K562 (cell line): ENCODE measurements around the gene C6orf62. TPM values are rescaled to one million over a fixed set of nuclear protein-coding genes. Genes with fewer than 3 reads are reported as not detected.

Experiments
- ATAC-seq: fragments of 200-7000 bp; cut with Tn5 transposase; 3 replicates; pipeline ENCODE4 v1.9.1; 2020; ENCODE audit warnings: moderate library complexity
- BruUV-seq: library from RNA; stranded (reverse); fragments of 400-500 nt; replicated peaks from 2 replicates; lab custom pipeline; 2021; lab: Mats Ljungman, UMichigan
- CTCF ChIA-PET: fragments of 300-600 bp; formaldehyde crosslinking; extraction: SDS; loops from one replicate; lab custom pipeline; 2021; ENCODE audit warnings: low intra/inter-chr PET ratio; lab: Yijun Ruan, JAX
- POLR2A ChIA-PET: fragments of 300-600, 350-650 bp; sonication (Branson Sonifier 250); formaldehyde crosslinking; extraction: SDS; loops from one replicate; lab custom pipeline; 2021; ENCODE audit warnings: antibody characterized with exemption, inconsistent platforms; lab: Yijun Ruan, JAX
- DNase-seq, 4 experiments: peaks; one replicate each; pipeline versions ENCODE4 v3.0.0 to v3.0.0-alpha.2; 2011 to 2018; ENCODE audit warnings: low spot score in 3 of 4, mixed read lengths in 3 of 4; ENCODE audit errors: extremely low read depth in 1 of 4
- FAIRE-seq: peaks from 2 replicates; lab custom pipeline; 2011; peaks lifted over from hg19 to GRCh38; lab: Jason Lieb, UNC
- H2AFZ ChIP-seq: 2 replicates; pipeline ENCODE4 v1.6.0; 2011; ENCODE audit warnings: low read depth, low read length, control low read depth, inconsistent platforms
- H3K27ac ChIP-seq: fragments of 200-600 bp; 3 replicates; pipeline ENCODE4 v1.8.0; 2011; ENCODE audit warnings: low read depth, mild to moderate bottlenecking, control low read depth, inconsistent platforms, low read length, moderate library complexity, mixed read lengths; ENCODE audit errors: extremely low read depth
- H3K27me3 ChIP-seq, 2 experiments: fragments of 300-600 bp in 1 of 2; 2 replicates in 1 of 2; 3 replicates in 1 of 2; pipeline versions ENCODE4 v1.6.0 to v1.8.0; 2011; ENCODE audit warnings: inconsistent platforms in 2 of 2, low read length in 2 of 2, mild to moderate bottlenecking in 1 of 2, mixed read lengths in 1 of 2, moderate library complexity in 1 of 2; ENCODE audit not compliant: control insufficient read depth in 2 of 2, insufficient read depth in 2 of 2
- H3K36me3 ChIP-seq: fragments of 300-600 bp; 3 replicates; pipeline ENCODE4 v1.8.0; 2011; ENCODE audit warnings: mild to moderate bottlenecking, low read length, inconsistent platforms; ENCODE audit not compliant: control insufficient read depth, insufficient read depth
- H3K4me1 ChIP-seq, 2 experiments: fragments of 200-600 bp in 1 of 2; replicated peaks in 1 of 2; 2 replicates in 1 of 2; 3 replicates in 1 of 2; pipeline versions ENCODE4 v1.5.1 to v1.8.0; 2011; ENCODE audit warnings: inconsistent platforms in 2 of 2, low read length in 2 of 2, mild to moderate bottlenecking in 1 of 2, mixed read lengths in 1 of 2, moderate library complexity in 1 of 2; ENCODE audit not compliant: control insufficient read depth in 2 of 2, insufficient read depth in 2 of 2
- H3K4me2 ChIP-seq: 2 replicates; pipeline ENCODE4 v1.6.1; 2011; ENCODE audit warnings: low read length, control low read depth, inconsistent platforms, mixed read lengths; ENCODE audit not compliant: insufficient read depth
- H3K4me3 ChIP-seq: fragments of 200-600 bp; sonication (generic), shearing (Covaris generic); 2 replicates; pipeline ENCODE4 v1.5.1; 2016; ENCODE audit warnings: control low read depth, inconsistent platforms
- H3K79me2 ChIP-seq: fragments of 200-600 bp; 3 replicates; pipeline ENCODE4 v1.8.0; 2011; ENCODE audit warnings: low read length, inconsistent platforms; ENCODE audit not compliant: control insufficient read depth, insufficient read depth
- H3K9ac ChIP-seq, 2 experiments: 2 replicates each; pipeline versions ENCODE4 v1.6.0 to v1.6.1; 2011; ENCODE audit warnings: low read depth in 2 of 2, low read length in 2 of 2, control low read depth in 1 of 2, inconsistent platforms in 1 of 2, mild to moderate bottlenecking in 1 of 2, mixed read lengths in 1 of 2; ENCODE audit not compliant: insufficient read depth in 1 of 2
- H3K9me1 ChIP-seq: one replicate; pipeline ENCODE4 v1.6.0; 2011; ENCODE audit warnings: inconsistent platforms, mild to moderate bottlenecking, low read length, moderate library complexity; ENCODE audit not compliant: control insufficient read depth, insufficient read depth
- H3K9me3 ChIP-seq: replicated peaks from 2 replicates; pipeline ENCODE4 v1.5.1; 2011; ENCODE audit warnings: low read depth, low read length, inconsistent platforms; ENCODE audit not compliant: control insufficient read depth, insufficient read depth
- H4K20me1 ChIP-seq: replicated peaks from 2 replicates; pipeline ENCODE4 v1.6.1; 2011; ENCODE audit warnings: low read length, inconsistent platforms, mixed read lengths; ENCODE audit not compliant: control insufficient read depth, insufficient read depth
- ILF3 ChIP-seq: fragments of 450-650 bp; IDR thresholded peaks from 2 replicates; pipeline ENCODE4 v1.6.1; 2018; ENCODE audit warnings: antibody characterized with exemption, mild to moderate bottlenecking, moderate library complexity, borderline replicate concordance
- LCOR ChIP-seq: sonication (generic); formaldehyde crosslinking; IDR thresholded peaks from 2 replicates; pipeline ENCODE4 v1.8.0; 2022; ENCODE audit warnings: mild to moderate bottlenecking, missing genetic modification reagents
- POLR2A ChIP-seq: fragments of 450-650 bp; conservative IDR thresholded peaks from 2 replicates; pipeline ENCODE4 v1.6.1; 2016
- POU5F1 ChIP-seq: fragments of 150-350 bp; IDR thresholded peaks from 2 replicates; pipeline ENCODE4 v1.6.1; 2014; ENCODE audit warnings: borderline replicate concordance, low read length, low read depth, mild to moderate bottlenecking; ENCODE audit not compliant: partially characterized antibody
- REST ChIP-seq, 2 experiments: fragments of 450-650 bp; formaldehyde crosslinking in 1 of 2; IDR thresholded peaks; 2 replicates each; pipeline versions ENCODE4 v1.4.0 to v1.6.1; 2014 to 2020; ENCODE audit warnings: mild to moderate bottlenecking in 2 of 2, borderline replicate concordance in 1 of 2, low read depth in 1 of 2
- RHOXF2B ChIP-seq: fragments of 250-450 bp; sonication (Bioruptor Pico); conservative IDR thresholded peaks from 2 replicates; pipeline ENCODE4 v1.5.1; 2021
- ZNF124 ChIP-seq: sonication (generic); formaldehyde crosslinking; IDR thresholded peaks from 2 replicates; pipeline ENCODE4 v1.8.1; 2022; ENCODE audit warnings: missing genetic modification reagents
- WGBS: fragments of 100-300 bp; shearing (Covaris generic); methylation state at CpG from one replicate; pipeline ENCODE4 v1.1.6; 2016; ENCODE audit warnings: low coverage, mixed read lengths; ENCODE audit not compliant: insufficient coverage; ENCODE audit errors: missing lambda C conversion rate; 5-methylcytosine and 5-hydroxymethylcytosine counted together
- in situ Hi-C: fragments of 300-500 bp; cut with MboI; formaldehyde crosslinking; loops from 4 replicates; pipeline ENCODE4 v1.15.0; 2018; ENCODE audit warnings: inconsistent platforms, mixed read lengths
- intact Hi-C: fragments of 100-400 bp; cut with micrococcal nuclease; formaldehyde crosslinking; loops from 2 replicates; pipeline ENCODE4 v1.14.2; 2022
- polyA plus RNA-seq, 8 experiments: library from polyadenylated mRNA; depleted of rRNA in 4 of 8; stranded (reverse) in 5 of 8; unstranded in 3 of 8; fragments of >200 nt; fragmentation: Nextera tagmentation in 2 of 8; fragmentation: Illumina TruSeq in 1 of 8; extraction: Ambion mirVana in 2 of 8; extraction: Trizol in 1 of 8; gene quantifications; 2 replicates each; pipeline versions ENCODE4 v1.2.1 to v1.2.3, GENCODE V29; 2011 to 2014; ENCODE audit warnings: inconsistent platforms in 1 of 8, missing spikeins in 1 of 8
- total RNA-seq, 7 experiments: library from RNA; depleted of rRNA in 6 of 7; stranded (reverse); fragments of >200 nt in 6 of 7; fragmentation: Illumina TruSeq in 2 of 7; extraction: Trizol in 2 of 7; gene quantifications; 2 replicates each; pipeline versions ENCODE4 v1.2.1 to v1.2.3, GENCODE V29; 2011 to 2021; ENCODE audit warnings: low replicate concordance in 1 of 7

Gene C6orf62
- total and polyA plus RNA-seq, 9 of the 15 experiments (the other 6 are each of a cell fraction or from before 2014, with no cell fraction given) = 48.5 to 579 (median 111) TPM

DNA sequence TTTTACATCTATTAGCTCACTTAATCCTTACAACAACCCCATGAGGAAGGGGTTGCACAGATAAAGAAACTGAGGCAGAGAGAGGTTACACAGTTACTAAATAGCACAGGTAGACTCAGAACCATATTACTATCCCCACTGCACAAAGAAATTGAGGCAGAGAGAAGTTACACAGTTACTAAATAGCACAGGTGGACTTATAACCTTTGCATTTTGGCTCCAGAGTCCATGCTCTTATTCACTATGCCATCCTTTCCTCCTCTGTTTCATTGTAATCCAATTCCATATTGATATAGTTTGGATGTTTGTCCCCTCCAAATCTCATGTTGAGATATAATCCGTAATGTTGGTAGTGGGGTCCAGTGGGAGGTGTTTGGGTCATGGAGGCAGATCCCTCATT is 55.8 kb downstream of the C6orf62 start (continued):
- TF ChIP-seq REST (IDR thresholded peaks at IDR 0.05; ENCODE audit: borderline replicate concordance) = no peak
- TF ChIP-seq REST (CRISPR knock-in tag; IDR thresholded peaks at IDR 0.05; ENCODE audit: low read depth) = no peak

- H3K4me3 ChIP-seq = no peak overlapping the region
- ChIA-PET POLR2A (interaction anchor here (0.6 kb wide), 1 partner anchor 19 kb away, joined by 3 read pairs; no protein-coding TSS in a partner anchor), CTCF (no interaction called here)
- H3K27me3 ChIP-seq = no peaks in the 10 kb centered on the region
- TF ChIP-seq ZNF124 (CRISPR knock-in tag) (no peak), POU5F1 (no peak), POLR2A (0 out of 2 replicates have a peak, but pooled peaks have one; percentile 2), RHOXF2B (CRISPR knock-in tag) (no peak), LCOR (no peak), ILF3 (no peak)
- DNase-seq (no peak), FAIRE-seq (no peak), ATAC-seq (no peak)
- no peak overlapping the region for H2AFZ ChIP-seq
- peaks cover 3 to 28% of the 10 kb centered on the region in 2 experiments; a peak in 3 of 5 replicates for H3K4me1 ChIP-seq
- H3K36me3 ChIP-seq = peaks cover 52% of the 10 kb centered on the region
- in situ Hi-C loops = no loop called here
- H3K9ac ChIP-seq = no peak overlapping the region
- no peaks in the 10 kb centered on the region for H4K20me1 ChIP-seq
- no TSS peak for BruUV-seq
- no peak overlapping the region for H3K27ac ChIP-seq
- WGBS = 92% methylated on average over 10 of the region's 10 CpGs
- H3K79me2 ChIP-seq = peaks cover 47% of the 10 kb centered on the region
- no peak overlapping the region for H3K4me2 ChIP-seq
- no peaks in the 10 kb centered on the region for H3K9me1 ChIP-seq
- no peaks in the 10 kb centered on the region for H3K9me3 ChIP-seq
- intact Hi-C loops = no loop called here
These were observed 56.7 kb downstream of the C6orf62 start for GRCh38 chr6:24662236-24662635.
